Measurements from ENCODE around the gene HINT1. TPM values are rescaled to one million over a fixed set of nuclear protein-coding genes. Genes with fewer than 3 reads are reported as not detected.
A peak's percentile ranks its signal among the peaks of the same experiment; 100 is the strongest.

HINT1 gene
- total and polyA plus RNA-seq, 9 of the 15 experiments (the other 6 are each of a cell fraction or from before 2014, with no cell fraction given), result 296 to 1,027 (median 500) TPM

DNA sequence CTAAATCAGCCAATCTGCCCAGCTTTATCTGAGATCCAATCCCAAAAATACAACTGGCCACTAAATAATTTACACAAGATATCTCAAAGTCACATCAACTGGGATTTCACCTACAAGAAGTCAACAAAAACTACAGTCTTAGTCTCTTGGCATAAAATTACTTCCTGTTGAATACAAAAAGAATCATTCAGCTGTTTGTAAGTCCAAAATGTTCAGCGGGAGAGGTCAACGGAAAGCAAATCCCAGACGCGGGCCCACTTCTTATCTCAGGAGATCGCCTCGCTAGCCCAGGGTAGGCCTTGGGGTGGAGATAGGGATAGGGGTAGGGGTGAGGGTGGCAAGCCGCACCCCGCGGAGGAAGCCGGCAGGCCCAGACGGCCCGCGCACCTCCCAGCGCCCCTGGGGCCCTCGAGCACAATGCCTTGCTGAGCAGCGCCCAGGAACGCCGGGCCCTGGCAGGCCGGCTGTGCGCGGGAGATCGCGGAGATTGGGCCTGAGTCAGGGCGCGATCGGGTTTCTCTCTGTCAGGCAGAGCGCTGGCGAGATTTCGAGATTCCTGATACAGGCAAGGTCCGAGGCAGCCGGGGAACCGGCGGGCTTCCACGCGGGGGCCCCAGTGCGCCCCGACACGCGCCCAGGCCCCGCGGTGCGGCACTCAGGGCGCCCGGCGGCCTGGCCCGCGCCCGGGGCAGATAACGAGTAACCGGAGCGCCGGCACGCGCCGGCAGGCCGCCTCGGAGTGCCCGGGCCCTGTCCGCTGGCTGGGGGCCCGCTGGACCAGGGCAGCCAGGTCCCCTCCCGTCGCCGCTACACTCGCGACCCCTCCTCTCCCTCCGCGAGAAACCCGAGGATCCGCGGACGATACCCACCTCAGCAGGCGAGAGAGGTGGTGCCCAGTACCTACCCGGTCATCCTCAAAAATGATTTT lies 601 bp downstream of the HINT1 start (continued):
- peak; percentile 66; the same call in 1 of the 2 replicates for TF ChIP-seq ETV5 (CRISPR knock-in tag; IDR thresholded peaks at IDR 0.05; ENCODE audit: low read depth)
- no peak for TF ChIP-seq ZNF174 (CRISPR knock-in tag; IDR thresholded peaks at IDR 0.05)
- TF ChIP-seq, protein P1, sequence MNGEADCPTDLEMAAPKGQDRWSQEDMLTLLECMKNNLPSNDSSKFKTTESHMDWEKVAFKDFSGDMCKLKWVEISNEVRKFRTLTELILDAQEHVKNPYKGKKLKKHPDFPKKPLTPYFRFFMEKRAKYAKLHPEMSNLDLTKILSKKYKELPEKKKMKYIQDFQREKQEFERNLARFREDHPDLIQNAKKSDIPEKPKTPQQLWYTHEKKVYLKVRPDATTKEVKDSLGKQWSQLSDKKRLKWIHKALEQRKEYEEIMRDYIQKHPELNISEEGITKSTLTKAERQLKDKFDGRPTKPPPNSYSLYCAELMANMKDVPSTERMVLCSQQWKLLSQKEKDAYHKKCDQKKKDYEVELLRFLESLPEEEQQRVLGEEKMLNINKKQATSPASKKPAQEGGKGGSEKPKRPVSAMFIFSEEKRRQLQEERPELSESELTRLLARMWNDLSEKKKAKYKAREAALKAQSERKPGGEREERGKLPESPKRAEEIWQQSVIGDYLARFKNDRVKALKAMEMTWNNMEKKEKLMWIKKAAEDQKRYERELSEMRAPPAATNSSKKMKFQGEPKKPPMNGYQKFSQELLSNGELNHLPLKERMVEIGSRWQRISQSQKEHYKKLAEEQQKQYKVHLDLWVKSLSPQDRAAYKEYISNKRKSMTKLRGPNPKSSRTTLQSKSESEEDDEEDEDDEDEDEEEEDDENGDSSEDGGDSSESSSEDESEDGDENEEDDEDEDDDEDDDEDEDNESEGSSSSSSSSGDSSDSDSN (IDR thresholded peaks at IDR 0.05; ENCODE audit: borderline replicate concordance in 1 of 2, low read depth in 2 of 2, low read length in 2 of 2), result peak in 1 of 2 experiments; percentile 89; a peak in 2 of 4 replicates
- TF ChIP-seq ZNF561 (CRISPR knock-in tag; conservative IDR thresholded peaks at IDR 0.05), result 0 out of 2 replicates have a peak, but pooled peaks have one; percentile 66
- 0 out of 2 replicates have a peak, but pooled peaks have one; percentile 56 for TF ChIP-seq HDAC8 (tag; IDR thresholded peaks at IDR 0.05)
- TF ChIP-seq ARNT (IDR thresholded peaks at IDR 0.05), result no peak
- TF ChIP-seq CSDE1 (IDR thresholded peaks at IDR 0.05), result no peak
- TF ChIP-seq NR1H2 (CRISPR knock-in tag; IDR thresholded peaks at IDR 0.05), result peak; percentile 84; the same call in 1 of the 2 replicates
- TF ChIP-seq ZBTB26 (CRISPR knock-in tag; IDR thresholded peaks at IDR 0.05), result 0 out of 2 replicates have a peak, but pooled peaks have one; percentile 63
- TF ChIP-seq SPI1 (IDR thresholded peaks at IDR 0.05; ENCODE audit: borderline replicate concordance, low read depth, low read length), result no peak
- TF ChIP-seq NONO (IDR thresholded peaks at IDR 0.05; ENCODE audit: low read depth in 2 of 2, low read length in 1 of 2), result peak; percentile 16 to 66; a peak in 1 of 4 replicates
- TF ChIP-seq ARID3A (IDR thresholded peaks at IDR 0.05; ENCODE audit: borderline replicate concordance, low read depth, low read length), result no peak
- 0 out of 2 replicates have a peak, but pooled peaks have one; percentile 57 for TF ChIP-seq ZNF586 (CRISPR knock-in tag; conservative IDR thresholded peaks at IDR 0.05)
- no peak for TF ChIP-seq ZNF253 (CRISPR knock-in tag; conservative IDR thresholded peaks at IDR 0.05)
- TF ChIP-seq TOE1 (IDR thresholded peaks at IDR 0.05; ENCODE audit: borderline replicate concordance), result peak; percentile 57; the same call in 1 of the 2 replicates
- TF ChIP-seq TOE1 (CRISPR knock-in tag; IDR thresholded peaks at IDR 0.05; ENCODE audit: borderline replicate concordance, low read depth), result 0 out of 2 replicates have a peak, but pooled peaks have one; percentile 26
- TF ChIP-seq, protein P2, sequence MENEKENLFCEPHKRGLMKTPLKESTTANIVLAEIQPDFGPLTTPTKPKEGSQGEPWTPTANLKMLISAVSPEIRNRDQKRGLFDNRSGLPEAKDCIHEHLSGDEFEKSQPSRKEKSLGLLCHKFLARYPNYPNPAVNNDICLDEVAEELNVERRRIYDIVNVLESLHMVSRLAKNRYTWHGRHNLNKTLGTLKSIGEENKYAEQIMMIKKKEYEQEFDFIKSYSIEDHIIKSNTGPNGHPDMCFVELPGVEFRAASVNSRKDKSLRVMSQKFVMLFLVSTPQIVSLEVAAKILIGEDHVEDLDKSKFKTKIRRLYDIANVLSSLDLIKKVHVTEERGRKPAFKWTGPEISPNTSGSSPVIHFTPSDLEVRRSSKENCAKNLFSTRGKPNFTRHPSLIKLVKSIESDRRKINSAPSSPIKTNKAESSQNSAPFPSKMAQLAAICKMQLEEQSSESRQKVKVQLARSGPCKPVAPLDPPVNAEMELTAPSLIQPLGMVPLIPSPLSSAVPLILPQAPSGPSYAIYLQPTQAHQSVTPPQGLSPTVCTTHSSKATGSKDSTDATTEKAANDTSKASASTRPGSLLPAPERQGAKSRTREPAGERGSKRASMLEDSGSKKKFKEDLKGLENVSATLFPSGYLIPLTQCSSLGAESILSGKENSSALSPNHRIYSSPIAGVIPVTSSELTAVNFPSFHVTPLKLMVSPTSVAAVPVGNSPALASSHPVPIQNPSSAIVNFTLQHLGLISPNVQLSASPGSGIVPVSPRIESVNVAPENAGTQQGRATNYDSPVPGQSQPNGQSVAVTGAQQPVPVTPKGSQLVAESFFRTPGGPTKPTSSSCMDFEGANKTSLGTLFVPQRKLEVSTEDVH (IDR thresholded peaks at IDR 0.05; ENCODE audit: low read depth, partially characterized antibody), result peak; percentile 95

All from K562 (cell line).